SIG-M5 treated with dmso at 0.1 percent for 504 hours (cell line): ENCODE data around the gene EPHA10.
"Not testable (repeated sequence)": the region's sequence is repeated elsewhere in the genome, so short reads cannot be mapped to it uniquely, and the experiment has no call there.

ENCODE experiments used
- DNase-seq: peaks from one replicate; lab custom pipeline; 2025; ENCODE audit not compliant: unreplicated experiment; lab: John Stamatoyannopoulos, UW

Gene EPHA10

GRCh38 chr1:37717631-37718030 is 47.3 kb downstream of the EPHA10 start:
- no peak for DNase-seq

GRCh38 chr1:37716321-37716720 is 48.6 kb downstream of the EPHA10 start:
- DNase-seq: no peak

DNA sequence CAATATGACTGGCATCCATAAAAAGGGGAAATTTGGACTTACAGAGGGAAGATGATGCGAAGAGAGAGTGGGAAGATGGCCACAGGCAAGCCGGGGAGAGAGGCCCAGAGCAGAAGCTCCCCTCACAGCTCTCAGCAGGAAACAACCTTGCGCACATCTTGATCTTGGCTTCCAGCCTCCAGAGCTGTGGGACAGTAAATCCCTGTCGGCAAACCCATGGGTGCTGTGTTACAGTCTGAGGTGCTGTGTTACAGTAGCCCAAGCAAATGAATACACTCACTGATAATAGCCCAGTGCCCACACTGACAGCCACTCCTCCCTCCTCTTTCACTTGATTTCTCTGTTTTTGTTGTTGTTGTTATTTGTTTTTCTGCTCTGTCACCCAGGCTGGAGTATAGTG is 50.2 kb downstream of the EPHA10 start:
- no peak for DNase-seq

DNA sequence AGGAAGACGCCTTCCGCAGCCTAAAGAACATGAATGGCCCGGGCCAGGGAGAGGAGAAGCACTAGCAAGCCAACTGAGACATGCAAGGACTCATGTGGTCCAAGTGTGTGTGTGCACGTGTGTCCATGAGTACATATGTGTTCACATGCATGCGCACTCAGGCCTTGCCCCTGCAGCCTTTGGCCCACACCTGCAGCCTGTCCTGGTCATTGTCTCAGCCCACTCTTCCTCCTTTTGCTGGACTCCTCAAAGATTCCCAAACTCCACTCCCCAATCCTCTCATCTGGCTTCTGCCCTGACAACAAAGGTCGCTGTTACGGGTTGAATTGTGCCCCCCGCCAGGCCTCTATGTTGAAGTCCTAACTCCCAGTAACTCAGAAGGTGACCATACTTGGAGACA is 50.7 kb downstream of the EPHA10 start:
- DNase-seq: no peak

DNA sequence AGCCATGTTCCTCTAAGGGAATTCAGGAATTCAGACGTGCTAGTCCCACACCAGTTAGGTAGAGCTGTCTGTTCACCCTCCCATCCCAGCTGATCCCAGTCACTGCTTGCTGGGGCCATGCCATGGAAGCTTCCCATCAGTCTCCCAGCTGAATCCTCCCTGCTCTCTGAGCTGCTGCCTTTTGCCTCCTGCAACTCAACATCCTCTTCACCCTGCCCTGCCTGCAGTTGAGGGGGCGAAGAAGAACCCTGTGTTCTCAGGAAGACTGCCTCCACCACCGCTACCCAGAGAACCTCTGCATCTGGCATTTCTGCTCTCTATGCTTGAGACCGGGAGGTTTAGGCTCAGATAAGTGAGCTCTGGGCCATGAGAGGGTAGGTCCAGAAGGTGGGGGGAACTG is 56.4 kb downstream of the EPHA10 start:
- DNase-seq: no peak

DNA sequence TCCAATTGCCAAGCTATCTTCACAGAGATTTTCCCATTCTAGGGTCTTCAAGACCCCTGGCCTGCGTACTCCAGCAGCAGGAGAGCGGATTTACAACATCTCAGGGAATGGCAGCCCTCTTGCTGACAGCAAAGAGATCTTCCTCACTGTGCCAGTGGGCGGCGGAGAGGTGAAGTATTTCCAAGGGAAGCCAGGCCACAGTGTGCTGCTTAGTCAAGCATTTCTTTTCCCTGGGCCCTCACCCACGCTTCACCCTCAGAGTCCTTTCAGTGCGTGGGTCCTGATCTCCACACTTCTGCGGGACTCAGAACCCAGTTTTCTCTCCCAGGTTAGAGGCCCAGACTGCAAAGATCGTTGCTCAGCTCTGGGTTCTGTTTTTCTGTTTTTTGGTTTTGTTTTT is 59.5 kb downstream of the EPHA10 start:
- DNase-seq: no peak

- no peak for DNase-seq
Measured at GRCh38 chr1:37704966-37705365, 60.0 kb downstream of the EPHA10 start.

DNA sequence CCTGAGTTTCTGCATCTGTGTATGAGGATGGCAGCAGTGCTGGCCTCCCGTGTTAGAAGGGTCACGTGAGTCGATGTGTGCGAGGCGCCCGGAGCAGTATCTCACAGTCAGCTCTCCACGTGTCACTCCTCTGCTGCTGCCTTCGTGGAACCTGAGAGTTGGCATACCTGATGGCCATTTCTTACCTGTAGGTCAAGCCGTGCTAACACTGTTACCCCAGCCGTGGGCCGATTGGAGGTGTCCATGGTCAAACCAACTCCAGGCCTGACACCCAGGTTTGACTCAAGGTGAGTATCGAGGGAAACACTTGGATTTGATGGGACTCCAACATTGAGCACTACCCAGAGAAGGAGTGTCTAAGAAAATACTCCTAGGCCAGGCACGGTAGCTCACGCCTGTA is 61.9 kb downstream of the EPHA10 start:
- no peak for DNase-seq

GRCh38 chr1:37701051-37701450 is 63.9 kb downstream of the EPHA10 start:
- no peak for DNase-seq

- no peak for DNase-seq
Measured at GRCh38 chr1:37699147-37699546, 65.8 kb downstream of the EPHA10 start.

DNA sequence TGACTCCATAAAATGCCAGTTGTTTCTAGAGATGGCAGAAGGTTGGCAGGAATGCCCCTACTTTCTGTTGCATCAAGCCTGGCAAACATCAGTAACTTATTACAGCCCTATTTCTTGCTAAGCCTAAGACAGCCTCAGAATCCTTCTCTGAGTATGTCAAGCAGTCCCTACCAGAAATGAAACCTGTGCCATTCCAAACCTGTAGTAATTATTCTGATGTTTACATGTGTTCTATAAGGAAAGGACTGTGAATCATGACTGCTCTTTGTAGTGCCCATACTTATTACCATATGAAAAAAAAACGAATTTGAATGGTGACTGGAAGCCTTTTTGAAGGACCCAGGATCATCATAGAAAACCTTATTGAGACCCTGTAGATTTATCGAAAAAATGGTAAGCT is 67.2 kb downstream of the EPHA10 start:
- no peak for DNase-seq

GRCh38 chr1:37697090-37697489 is 67.8 kb downstream of the EPHA10 start:
- no peak for DNase-seq

- DNase-seq: no peak
Measured at GRCh38 chr1:37692834-37693175, 72.1 kb downstream of the EPHA10 start.

DNA sequence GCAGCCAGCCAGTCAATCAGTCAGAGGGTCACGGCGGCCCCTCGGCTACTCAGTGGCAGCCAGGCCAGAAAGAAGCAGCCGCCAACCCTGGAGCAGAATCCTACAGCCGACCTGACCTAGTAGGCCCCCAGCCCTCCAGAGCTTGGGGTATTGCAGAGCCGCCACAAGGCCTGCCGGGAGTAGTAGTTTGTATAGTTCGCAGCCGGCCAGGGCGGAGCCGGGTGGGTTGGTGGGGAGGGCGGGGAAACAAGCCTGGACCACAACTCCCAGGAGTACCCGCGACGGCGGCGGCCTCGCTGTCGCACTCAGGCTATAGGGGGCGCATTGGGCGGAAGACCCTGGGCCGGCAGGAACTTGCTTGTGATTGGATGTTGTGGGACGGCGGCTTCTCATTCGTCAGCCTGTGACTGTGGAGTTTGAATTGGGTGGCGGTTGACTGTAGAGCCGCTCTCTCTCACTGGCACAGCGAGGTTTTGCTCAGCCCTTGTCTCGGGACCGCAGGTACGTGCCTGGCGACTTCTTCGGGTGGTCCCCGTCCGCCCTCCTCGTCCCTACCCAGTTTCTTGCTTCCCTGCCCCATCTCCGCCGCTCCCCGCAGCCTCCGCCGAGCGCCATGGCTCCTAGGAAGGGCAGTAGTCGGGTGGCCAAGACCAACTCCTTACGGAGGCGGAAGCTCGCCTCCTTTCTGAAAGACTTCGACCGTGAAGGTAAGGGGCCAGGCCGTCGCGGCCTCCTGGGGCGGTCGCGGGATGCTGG is 72.7 kb downstream of the EPHA10 start, which contains the start of gene CDCA8:
Gene CDCA8, plus strand, starts transcription at position 439 of the 756 bp plus-strand sequence. Its CDS starts 175 bp downstream, at position 614.
- peak; percentile 97 for DNase-seq

DNA sequence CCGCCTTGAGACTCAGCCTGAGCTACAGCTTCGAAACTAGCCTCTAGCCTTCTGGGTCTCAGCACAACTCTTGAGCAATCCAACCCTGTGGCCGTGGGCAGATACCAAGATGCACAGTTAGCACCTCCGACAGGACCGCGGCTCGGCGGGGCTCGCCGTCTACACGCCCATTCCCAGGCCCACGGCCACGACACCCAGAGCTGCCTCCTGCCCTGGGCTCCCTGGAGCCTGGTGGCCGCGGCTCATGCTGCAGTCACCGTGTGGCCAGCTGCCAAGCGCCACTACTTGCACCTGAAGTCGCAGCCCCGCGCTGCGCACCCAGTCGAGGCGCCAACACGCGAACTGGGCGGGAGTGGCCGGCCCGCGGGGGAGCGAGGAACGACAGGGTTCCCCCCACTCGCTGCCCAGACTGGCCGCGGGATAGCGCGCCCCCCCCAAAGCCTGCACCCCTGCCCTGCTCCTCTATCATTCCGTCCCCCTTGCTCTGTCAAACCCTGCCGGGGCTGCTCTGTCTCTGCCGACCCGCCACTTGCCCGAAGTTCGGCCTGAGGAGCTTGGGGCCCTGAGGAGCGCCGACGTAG is 73.3 kb downstream of the EPHA10 start:
- peak; percentile 70 for DNase-seq

DNA sequence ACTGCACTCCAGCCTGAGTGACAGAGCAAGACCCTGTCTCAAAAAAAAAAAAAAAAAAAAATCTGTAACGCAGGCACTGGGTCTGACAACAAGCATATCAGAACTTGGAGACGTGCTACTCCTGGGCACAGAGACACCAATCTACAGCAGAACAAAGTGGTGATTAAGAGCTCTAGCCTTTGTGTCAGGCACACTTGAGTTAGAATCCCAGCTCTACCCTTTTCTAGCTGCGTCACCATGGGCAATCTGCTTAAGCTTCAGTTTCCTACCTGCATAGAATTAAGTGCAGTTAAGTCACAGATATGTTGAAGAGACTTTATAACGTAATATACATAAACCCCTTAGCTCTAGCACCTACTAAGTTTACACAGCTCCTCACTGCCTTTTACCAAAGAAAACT is 76.0 kb downstream of the EPHA10 start:
- DNase-seq: no peak

- DNase-seq: not testable (repeated sequence)
Measured at GRCh38 chr1:37687764-37688163, 77.2 kb downstream of the EPHA10 start.

DNA sequence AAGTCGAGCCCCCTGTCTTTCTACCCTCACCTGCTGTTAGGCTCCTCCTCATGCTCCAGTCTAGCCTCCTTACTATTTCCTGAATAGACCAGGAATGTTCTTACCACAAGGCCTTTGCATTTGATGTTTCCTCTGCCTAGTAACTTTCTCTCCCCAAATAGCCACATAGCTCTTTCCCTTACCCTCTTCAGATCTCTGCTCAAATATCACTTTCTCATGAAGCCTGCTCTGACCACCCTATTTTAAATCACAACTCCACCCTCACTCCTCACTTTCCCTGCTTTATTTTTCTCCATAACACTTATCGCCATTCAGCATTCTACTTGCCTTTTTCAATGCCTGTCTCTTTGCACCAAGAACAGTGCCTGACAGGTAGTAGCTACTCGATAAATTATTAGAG is 79.2 kb downstream of the EPHA10 start:
- DNase-seq: no peak

- DNase-seq: not testable (repeated sequence)
Measured at GRCh38 chr1:37684182-37684581, 80.7 kb downstream of the EPHA10 start.

GRCh38 chr1:37682334-37682987 is 82.5 kb downstream of the EPHA10 start:
- DNase-seq: peak; percentile 73

DNA sequence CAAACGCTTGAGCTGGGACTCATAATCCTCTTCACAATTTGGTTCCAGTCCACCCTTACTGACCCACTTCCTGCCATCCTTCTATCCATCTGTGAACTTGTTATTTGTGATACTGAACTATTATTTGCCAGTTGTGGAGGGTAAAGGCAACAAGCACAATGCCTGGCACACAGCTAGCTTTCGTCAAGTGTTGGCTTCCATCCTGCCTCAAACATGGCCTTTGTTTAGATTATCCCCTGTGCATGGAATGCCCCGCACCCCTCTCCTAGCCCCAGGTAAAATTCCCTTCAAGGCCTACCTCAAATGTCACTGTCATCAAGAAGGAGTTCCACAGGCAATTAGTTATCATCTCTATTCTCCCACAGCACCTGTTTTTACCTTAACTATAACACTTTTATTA is 84.0 kb downstream of the EPHA10 start:
- DNase-seq: no peak

DNA sequence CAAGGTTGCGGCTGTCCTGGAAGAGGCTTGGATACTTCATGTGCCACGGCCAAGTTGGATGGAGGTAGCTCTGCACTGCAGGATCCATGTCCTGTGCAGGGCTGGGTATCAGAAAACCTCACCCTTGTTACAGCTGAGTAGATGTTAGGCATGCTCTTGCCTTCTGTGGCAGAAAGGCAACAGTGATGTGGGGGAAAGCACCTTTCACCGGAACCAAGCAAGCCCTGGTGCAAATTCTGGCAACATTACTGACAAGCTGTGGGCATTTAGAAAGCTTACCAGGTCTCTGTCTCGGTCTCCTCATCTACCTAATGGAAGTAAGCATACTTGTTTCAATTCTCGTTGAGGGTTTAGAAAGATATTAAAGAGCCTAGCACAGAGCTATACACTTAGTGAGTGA is 87.1 kb downstream of the EPHA10 start:
- no peak for DNase-seq

GRCh38 chr1:37677143-37677439 is 87.8 kb downstream of the EPHA10 start:
- DNase-seq: no peak
